Heart right ventricle (tissue), 16 donors: ENCODE measurements around the gene DAPL1. TPM values are rescaled to one million over a fixed set of nuclear protein-coding genes. Genes with fewer than 3 reads are reported as not detected.
A peak's percentile ranks its signal among the peaks of the same experiment; 100 is the strongest.

Source experiments
- ATAC-seq, 8 donors: fragments of 200-7000 bp; cut with Tn5 transposase; one replicate each; pipeline ENCODE4 v1.9.1; 2020; ENCODE audit warnings: mild to moderate bottlenecking in 8 of 8, moderate library complexity in 8 of 8, moderate number of reproducible peaks in 1 of 8
- DNase-seq, 2 donors: peaks; one replicate each; pipeline ENCODE4 v3.0.0-alpha.2; 2020
- H3K27ac ChIP-seq, 10 donors: fragments of 200-600 bp; sonication (generic) in 2 of 10; one replicate each; pipeline versions ENCODE4 v1.5.0 to v1.8.0; 2020 to 2022; ENCODE audit warnings: mild to moderate bottlenecking in 3 of 10
- H3K27me3 ChIP-seq, 7 donors: fragments of 200-600 bp; one replicate each; pipeline ENCODE4 v1.8.0; 2021 to 2022; ENCODE audit warnings: mild to moderate bottlenecking in 2 of 7
- H3K36me3 ChIP-seq, 9 donors: fragments of 200-600 bp; sonication (generic) in 1 of 9; one replicate each; pipeline versions ENCODE4 v1.5.0 to v1.8.0; 2020 to 2022; ENCODE audit warnings: mild to moderate bottlenecking in 2 of 9
- H3K4me1 ChIP-seq, 9 donors: fragments of 200-600 bp; sonication (generic) in 1 of 9; one replicate each; pipeline versions ENCODE4 v1.5.0 to v1.8.0; 2020 to 2022; ENCODE audit warnings: mild to moderate bottlenecking in 4 of 9
- H3K4me3 ChIP-seq, 10 donors: fragments of 200-600 bp; sonication (generic) in 2 of 10; one replicate each; pipeline versions ENCODE4 v1.5.0 to v1.8.0; 2020 to 2022; ENCODE audit warnings: mild to moderate bottlenecking in 7 of 10, moderate library complexity in 2 of 10
- H3K9me3 ChIP-seq, 11 donors: fragments of 200-600 bp in 10 of 11; sonication (generic) in 2 of 11; one replicate each; pipeline versions ENCODE4 v1.5.0 to v1.8.0; 2013 to 2022; ENCODE audit warnings: mild to moderate bottlenecking in 2 of 11, control low read depth in 1 of 11, moderate library complexity in 1 of 11
- CTCF ChIP-seq, 9 donors: fragments of 200-600 bp; sonication (generic) in 2 of 9; IDR thresholded peaks; one replicate each; pipeline versions ENCODE4 v1.5.0 to v1.8.0; 2021 to 2022; ENCODE audit warnings: antibody characterized with exemption in 9 of 9, mild to moderate bottlenecking in 5 of 9, moderate library complexity in 1 of 9
- WGBS, 2 donors: extraction: QIAGEN DNeasy Blood & Tissue Kit; methylation state at CpG; one replicate each; pipeline ENCODE4 v1.1.7; 2013; ENCODE audit warnings: inconsistent platforms in 1 of 2; 5-methylcytosine and 5-hydroxymethylcytosine counted together
- intact Hi-C, 10 donors: fragments of 100-400 bp; cut with DNase I; formaldehyde crosslinking; loops; one replicate each; pipeline versions ENCODE4 v1.11.1 to v1.14.2; 2022
- polyA plus RNA-seq, 2 donors: library from polyadenylated mRNA; stranded (reverse); fragments of 200-250 nt; gene quantifications; one replicate each; pipeline ENCODE4 v1.2.3, GENCODE V29; 2013
- total RNA-seq, 10 donors: library from RNA; stranded (reverse); fragmentation: NEBNext Ultra II Directional in 3 of 10; extraction: Animal tissue kit (Norgen Biotek cat#: 25700) in 3 of 10; gene quantifications; one replicate each; pipeline versions ENCODE4 v1.2.1 to v1.2.4, GENCODE V29; 2021 to 2023
- donor health status: Arrhythmogenic right ventricular cardiomyopathy.
- donor health status: ischemic (EF 13 %, LVEDD 7.1; RV severe dilation, severe dysfunction).
- donor health status: healthy with polysubstance abuse.
- donor health status: DM: no; HTN: yes; CAD: no.
- donor health status: DM: no; HTN: no; CAD: no.
- donor health status: ischemic (EF 25% LVEDD 6.9; RV normal size, moderate dysfunction).
- donor health status: ischemic (EF 25% LVEDD 5.7; RV mildly dilated, moderate dysfunction).
- donor health status: healthy.
- donor health status: DM: yes; HTN: yes; CAD: no.
- donor health status: Ischemic cardiomyopathy.
- donor health status: ischemic (EF 35%, LVEDD 5.7; RV mildly dilated, moderate dysfunction).
- donor health status: nonischemic (EF 11% LVEDD 7.7; RV severe dilation, severe dysfunction).
- donor health status: DM: yes; HTN: yes; CAD: no.
- donor health status: PGD.
- donor health status: ischemic (EF 29% LVEDD 5.4; RV normal size, mild dysfunction).
- donor health status: nonischemic (EF 23%, LVEDD 6.1; RV moderate dilation, normal function).

The DAPL1 gene
- total and polyA plus RNA-seq, 12 donors, result 0.87 TPM; not detected in 11

GRCh38 chr2:158803506-158803905 lies 8.4 kb downstream of the DAPL1 start:
- H3K27me3 ChIP-seq, result no peaks in the 10 kb centered on the region
- no peak for TF ChIP-seq CTCF (IDR thresholded peaks at IDR 0.05)
- peaks cover 0 to 27% (median 0%) of the 10 kb centered on the region in 9 donors for H3K4me1 ChIP-seq
- ATAC-seq (no peak), DNase-seq (no peak)
- H3K27ac ChIP-seq, result peak overlapping the region in 1 of 10 donors; percentile 34
- no peaks in the 10 kb centered on the region for H3K9me3 ChIP-seq
- no peak overlapping the region for H3K4me3 ChIP-seq
- WGBS, 2 donors, result 60 to 87% methylated on average over 2 of the region's 2 CpGs
- no peaks in the 10 kb centered on the region for H3K36me3 ChIP-seq
- intact Hi-C loops, result no loop called here

GRCh38 chr2:158805255-158805654 lies 10.1 kb downstream of the DAPL1 start:
- ATAC-seq (no peak), DNase-seq (no peak)
- Histone ChIP-seq H3K4me1 (peaks cover 0 to 27% (median 0%) of the 10 kb centered on the region in 9 donors), H3K9me3 (no peaks in the 10 kb centered on the region), H3K27ac (no peak overlapping the region), H3K4me3 (no peak overlapping the region), H3K36me3 (no peaks in the 10 kb centered on the region), H3K27me3 (no peaks in the 10 kb centered on the region)
- WGBS, 2 donors, result 44 to 60% methylated on average over 4 of the region's 4 CpGs
- intact Hi-C loops, result no loop called here
- no peak for TF ChIP-seq CTCF (IDR thresholded peaks at IDR 0.05)

- Histone ChIP-seq H3K9me3 (no peaks in the 10 kb centered on the region), H3K4me3 (no peak overlapping the region), H3K27ac (no peak overlapping the region), H3K4me1 (peaks cover 0 to 27% (median 0%) of the 10 kb centered on the region in 9 donors), H3K27me3 (no peaks in the 10 kb centered on the region), H3K36me3 (no peaks in the 10 kb centered on the region)
- intact Hi-C loops, result no loop called here
- TF ChIP-seq CTCF (IDR thresholded peaks at IDR 0.05), result no peak
- WGBS, 2 donors, result 85 to 86% methylated on average over 1 of the region's 1 CpG
- no peak for DNase-seq
- ATAC-seq, result no peak
These were observed 10.8 kb downstream of the DAPL1 start for GRCh38 chr2:158805936-158806335.

- Histone ChIP-seq H3K27ac (no peak overlapping the region), H3K27me3 (no peaks in the 10 kb centered on the region), H3K4me1 (peaks cover 0 to 27% (median 0%) of the 10 kb centered on the region in 9 donors), H3K9me3 (no peaks in the 10 kb centered on the region), H3K36me3 (no peaks in the 10 kb centered on the region), H3K4me3 (no peak overlapping the region)
- DNase-seq (no peak), ATAC-seq (no peak)
- TF ChIP-seq CTCF (IDR thresholded peaks at IDR 0.05), result no peak
- intact Hi-C loops, result no loop called here
- 95 to 98% methylated on average over 4 of the region's 4 CpGs for WGBS, 2 donors
These were observed 11.8 kb downstream of the DAPL1 start for GRCh38 chr2:158806941-158807340.
